ENCODE measurements around the gene ZNF343. TPM values are rescaled to one million over a fixed set of nuclear protein-coding genes. Genes with fewer than 3 reads are reported as not detected.

Gene ZNF343
- total and polyA plus RNA-seq, 2 experiments from 2014 or later: 2.4 to 6.4 TPM

DNA sequence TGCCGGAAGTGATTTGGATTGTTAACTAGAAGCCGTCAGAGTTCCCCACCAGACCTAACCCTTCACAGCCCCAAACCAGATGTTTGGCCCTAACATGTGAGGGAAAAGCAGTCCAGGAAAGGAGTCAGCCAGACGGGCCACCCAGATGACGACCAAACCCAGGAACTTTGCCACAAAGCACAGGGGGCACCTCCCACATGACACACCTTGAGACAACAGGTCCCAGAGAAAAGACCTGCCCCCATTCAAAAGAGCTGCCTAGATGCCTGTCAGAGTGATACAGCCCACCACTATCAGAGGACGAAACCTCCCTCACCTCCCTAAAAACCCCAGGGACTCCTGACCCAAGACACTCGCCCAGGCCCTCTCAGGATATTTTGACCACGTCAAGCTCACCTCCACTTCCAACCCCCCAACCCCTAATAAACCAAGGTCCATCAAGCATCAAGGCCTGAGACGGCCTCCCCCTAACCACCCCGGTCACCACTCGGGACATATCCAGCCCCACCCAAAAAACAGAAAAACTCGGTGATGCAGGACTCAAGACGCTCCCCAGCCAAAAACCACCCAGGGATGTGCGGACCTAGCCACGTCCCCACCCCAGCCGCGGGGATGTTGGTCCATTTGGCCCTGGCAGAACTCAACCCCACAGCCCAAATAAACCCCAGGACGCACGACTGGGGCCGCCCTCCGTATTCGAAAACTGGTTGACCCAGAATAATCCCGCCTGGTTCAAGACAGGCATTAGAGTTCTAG is 662 bp downstream of the ZNF343 start:
- H4K20me1 ChIP-seq (replicated peaks; ENCODE audit: insufficient read depth): peaks cover 10% of the 10 kb centered on the region; the same call in 1 of the 2 replicates
- H3K4me1 ChIP-seq (ENCODE audit: insufficient read depth): peaks cover 5% of the 10 kb centered on the region; the same call in 1 of the 2 replicates
- Mint-ChIP-seq H3K4me1 (peaks cover 13% of the 10 kb centered on the region; the same call in 2 of the 3 replicates), H3K9me3 (no peaks in the 10 kb centered on the region; the same call in 2 of the 3 replicates), H3K27me3 (ENCODE audit: insufficient read depth, low read depth, poor library complexity) (peaks cover 69% of the 10 kb centered on the region), H3K4me3 (peak overlapping the region; percentile 96), H3K36me3 (ENCODE audit: low read depth) (no peaks in the 10 kb centered on the region), H3K27ac (no peak overlapping the region)
- H3K27ac ChIP-seq (ENCODE audit: low read depth): no peak overlapping the region
- no peaks in the 10 kb centered on the region for H3K36me3 ChIP-seq (ENCODE audit: insufficient read depth)
- TF ChIP-seq STAT1 (IDR thresholded peaks at IDR 0.05; ENCODE audit: unreplicated experiment) (no peak), JUNB (IDR thresholded peaks at IDR 0.05; ENCODE audit: unreplicated experiment) (no peak), CREB1 (CRISPR knock-in tag; IDR thresholded peaks at IDR 0.05; ENCODE audit: low read depth) (no peak), ZNF331 (CRISPR knock-in tag; IDR thresholded peaks at IDR 0.05; ENCODE audit: low read depth) (no peak), EZH2 (IDR thresholded peaks at IDR 0.05; ENCODE audit: low read depth, unreplicated experiment) (no peak), NANOG (IDR thresholded peaks at IDR 0.05; ENCODE audit: borderline replicate concordance) (no peak), ZNF114 (CRISPR knock-in tag; IDR thresholded peaks at IDR 0.05) (no peak), POLR2AphosphoS5 (IDR thresholded peaks at IDR 0.05; ENCODE audit: low read depth) (no peak), EZH2phosphoT487 (IDR thresholded peaks at IDR 0.05; ENCODE audit: unreplicated experiment) (no peak)
- TF ChIP-seq, protein P1, sequence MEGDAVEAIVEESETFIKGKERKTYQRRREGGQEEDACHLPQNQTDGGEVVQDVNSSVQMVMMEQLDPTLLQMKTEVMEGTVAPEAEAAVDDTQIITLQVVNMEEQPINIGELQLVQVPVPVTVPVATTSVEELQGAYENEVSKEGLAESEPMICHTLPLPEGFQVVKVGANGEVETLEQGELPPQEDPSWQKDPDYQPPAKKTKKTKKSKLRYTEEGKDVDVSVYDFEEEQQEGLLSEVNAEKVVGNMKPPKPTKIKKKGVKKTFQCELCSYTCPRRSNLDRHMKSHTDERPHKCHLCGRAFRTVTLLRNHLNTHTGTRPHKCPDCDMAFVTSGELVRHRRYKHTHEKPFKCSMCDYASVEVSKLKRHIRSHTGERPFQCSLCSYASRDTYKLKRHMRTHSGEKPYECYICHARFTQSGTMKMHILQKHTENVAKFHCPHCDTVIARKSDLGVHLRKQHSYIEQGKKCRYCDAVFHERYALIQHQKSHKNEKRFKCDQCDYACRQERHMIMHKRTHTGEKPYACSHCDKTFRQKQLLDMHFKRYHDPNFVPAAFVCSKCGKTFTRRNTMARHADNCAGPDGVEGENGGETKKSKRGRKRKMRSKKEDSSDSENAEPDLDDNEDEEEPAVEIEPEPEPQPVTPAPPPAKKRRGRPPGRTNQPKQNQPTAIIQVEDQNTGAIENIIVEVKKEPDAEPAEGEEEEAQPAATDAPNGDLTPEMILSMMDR (conservative IDR thresholded peaks at IDR 0.05; ENCODE audit: low read depth in 2 of 2): no peak
- TF ChIP-seq, protein P2, sequence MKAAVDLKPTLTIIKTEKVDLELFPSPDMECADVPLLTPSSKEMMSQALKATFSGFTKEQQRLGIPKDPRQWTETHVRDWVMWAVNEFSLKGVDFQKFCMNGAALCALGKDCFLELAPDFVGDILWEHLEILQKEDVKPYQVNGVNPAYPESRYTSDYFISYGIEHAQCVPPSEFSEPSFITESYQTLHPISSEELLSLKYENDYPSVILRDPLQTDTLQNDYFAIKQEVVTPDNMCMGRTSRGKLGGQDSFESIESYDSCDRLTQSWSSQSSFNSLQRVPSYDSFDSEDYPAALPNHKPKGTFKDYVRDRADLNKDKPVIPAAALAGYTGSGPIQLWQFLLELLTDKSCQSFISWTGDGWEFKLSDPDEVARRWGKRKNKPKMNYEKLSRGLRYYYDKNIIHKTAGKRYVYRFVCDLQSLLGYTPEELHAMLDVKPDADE (IDR thresholded peaks at IDR 0.05): no peak
- TF ChIP-seq, protein P3, sequence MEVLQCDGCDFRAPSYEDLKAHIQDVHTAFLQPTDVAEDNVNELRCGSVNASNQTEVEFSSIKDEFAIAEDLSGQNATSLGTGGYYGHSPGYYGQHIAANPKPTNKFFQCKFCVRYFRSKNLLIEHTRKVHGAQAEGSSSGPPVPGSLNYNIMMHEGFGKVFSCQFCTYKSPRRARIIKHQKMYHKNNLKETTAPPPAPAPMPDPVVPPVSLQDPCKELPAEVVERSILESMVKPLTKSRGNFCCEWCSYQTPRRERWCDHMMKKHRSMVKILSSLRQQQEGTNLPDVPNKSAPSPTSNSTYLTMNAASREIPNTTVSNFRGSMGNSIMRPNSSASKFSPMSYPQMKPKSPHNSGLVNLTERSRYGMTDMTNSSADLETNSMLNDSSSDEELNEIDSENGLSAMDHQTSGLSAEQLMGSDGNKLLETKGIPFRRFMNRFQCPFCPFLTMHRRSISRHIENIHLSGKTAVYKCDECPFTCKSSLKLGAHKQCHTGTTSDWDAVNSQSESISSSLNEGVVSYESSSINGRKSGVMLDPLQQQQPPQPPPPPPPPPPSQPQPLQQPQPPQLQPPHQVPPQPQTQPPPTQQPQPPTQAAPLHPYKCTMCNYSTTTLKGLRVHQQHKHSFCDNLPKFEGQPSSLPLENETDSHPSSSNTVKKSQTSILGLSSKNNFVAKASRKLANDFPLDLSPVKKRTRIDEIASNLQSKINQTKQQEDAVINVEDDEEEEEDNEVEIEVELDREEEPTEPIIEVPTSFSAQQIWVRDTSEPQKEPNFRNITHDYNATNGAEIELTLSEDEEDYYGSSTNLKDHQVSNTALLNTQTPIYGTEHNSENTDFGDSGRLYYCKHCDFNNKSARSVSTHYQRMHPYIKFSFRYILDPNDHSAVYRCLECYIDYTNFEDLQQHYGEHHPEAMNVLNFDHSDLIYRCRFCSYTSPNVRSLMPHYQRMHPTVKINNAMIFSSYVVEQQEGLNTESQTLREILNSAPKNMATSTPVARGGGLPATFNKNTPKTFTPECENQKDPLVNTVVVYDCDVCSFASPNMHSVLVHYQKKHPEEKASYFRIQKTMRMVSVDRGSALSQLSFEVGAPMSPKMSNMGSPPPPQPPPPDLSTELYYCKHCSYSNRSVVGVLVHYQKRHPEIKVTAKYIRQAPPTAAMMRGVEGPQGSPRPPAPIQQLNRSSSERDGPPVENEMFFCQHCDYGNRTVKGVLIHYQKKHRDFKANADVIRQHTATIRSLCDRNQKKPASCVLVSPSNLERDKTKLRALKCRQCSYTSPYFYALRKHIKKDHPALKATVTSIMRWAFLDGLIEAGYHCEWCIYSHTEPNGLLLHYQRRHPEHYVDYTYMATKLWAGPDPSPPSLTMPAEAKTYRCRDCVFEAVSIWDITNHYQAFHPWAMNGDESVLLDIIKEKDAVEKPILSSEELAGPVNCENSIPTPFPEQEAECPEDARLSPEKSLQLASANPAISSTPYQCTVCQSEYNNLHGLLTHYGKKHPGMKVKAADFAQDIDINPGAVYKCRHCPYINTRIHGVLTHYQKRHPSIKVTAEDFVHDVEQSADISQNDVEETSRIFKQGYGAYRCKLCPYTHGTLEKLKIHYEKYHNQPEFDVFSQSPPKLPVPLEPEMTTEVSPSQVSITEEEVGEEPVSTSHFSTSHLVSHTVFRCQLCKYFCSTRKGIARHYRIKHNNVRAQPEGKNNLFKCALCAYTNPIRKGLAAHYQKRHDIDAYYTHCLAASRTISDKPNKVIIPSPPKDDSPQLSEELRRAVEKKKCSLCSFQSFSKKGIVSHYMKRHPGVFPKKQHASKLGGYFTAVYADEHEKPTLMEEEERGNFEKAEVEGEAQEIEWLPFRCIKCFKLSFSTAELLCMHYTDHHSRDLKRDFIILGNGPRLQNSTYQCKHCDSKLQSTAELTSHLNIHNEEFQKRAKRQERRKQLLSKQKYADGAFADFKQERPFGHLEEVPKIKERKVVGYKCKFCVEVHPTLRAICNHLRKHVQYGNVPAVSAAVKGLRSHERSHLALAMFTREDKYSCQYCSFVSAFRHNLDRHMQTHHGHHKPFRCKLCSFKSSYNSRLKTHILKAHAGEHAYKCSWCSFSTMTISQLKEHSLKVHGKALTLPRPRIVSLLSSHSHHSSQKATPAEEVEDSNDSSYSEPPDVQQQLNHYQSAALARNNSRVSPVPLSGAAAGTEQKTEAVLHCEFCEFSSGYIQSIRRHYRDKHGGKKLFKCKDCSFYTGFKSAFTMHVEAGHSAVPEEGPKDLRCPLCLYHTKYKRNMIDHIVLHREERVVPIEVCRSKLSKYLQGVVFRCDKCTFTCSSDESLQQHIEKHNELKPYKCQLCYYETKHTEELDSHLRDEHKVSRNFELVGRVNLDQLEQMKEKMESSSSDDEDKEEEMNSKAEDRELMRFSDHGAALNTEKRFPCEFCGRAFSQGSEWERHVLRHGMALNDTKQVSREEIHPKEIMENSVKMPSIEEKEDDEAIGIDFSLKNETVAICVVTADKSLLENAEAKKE (CRISPR knock-in tag; IDR thresholded peaks at IDR 0.05): no peak
- peak overlapping the region; percentile 76 for H2AFZ ChIP-seq
- H3K9me2 ChIP-seq (ENCODE audit: insufficient read depth): no peaks in the 10 kb centered on the region
- ATAC-seq: peak; percentile 13
- H3K79me2 ChIP-seq (replicated peaks; ENCODE audit: insufficient read depth): no peaks in the 10 kb centered on the region
- peaks cover 79% of the 10 kb centered on the region for H3K27me3 ChIP-seq (ENCODE audit: insufficient read depth)
- no peak for DNase-seq (ENCODE audit: low spot score)
- no peaks in the 10 kb centered on the region for H3F3A ChIP-seq (replicated peaks; ENCODE audit: low read depth)
- peak overlapping the region; percentile 79 for H3K4me2 ChIP-seq
- peak overlapping the region; percentile 58 for H3K4me3 ChIP-seq
